ENCODE measurements around the gene RRAGC.

The RRAGC gene, protein sequence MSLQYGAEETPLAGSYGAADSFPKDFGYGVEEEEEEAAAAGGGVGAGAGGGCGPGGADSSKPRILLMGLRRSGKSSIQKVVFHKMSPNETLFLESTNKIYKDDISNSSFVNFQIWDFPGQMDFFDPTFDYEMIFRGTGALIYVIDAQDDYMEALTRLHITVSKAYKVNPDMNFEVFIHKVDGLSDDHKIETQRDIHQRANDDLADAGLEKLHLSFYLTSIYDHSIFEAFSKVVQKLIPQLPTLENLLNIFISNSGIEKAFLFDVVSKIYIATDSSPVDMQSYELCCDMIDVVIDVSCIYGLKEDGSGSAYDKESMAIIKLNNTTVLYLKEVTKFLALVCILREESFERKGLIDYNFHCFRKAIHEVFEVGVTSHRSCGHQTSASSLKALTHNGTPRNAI

DNA sequence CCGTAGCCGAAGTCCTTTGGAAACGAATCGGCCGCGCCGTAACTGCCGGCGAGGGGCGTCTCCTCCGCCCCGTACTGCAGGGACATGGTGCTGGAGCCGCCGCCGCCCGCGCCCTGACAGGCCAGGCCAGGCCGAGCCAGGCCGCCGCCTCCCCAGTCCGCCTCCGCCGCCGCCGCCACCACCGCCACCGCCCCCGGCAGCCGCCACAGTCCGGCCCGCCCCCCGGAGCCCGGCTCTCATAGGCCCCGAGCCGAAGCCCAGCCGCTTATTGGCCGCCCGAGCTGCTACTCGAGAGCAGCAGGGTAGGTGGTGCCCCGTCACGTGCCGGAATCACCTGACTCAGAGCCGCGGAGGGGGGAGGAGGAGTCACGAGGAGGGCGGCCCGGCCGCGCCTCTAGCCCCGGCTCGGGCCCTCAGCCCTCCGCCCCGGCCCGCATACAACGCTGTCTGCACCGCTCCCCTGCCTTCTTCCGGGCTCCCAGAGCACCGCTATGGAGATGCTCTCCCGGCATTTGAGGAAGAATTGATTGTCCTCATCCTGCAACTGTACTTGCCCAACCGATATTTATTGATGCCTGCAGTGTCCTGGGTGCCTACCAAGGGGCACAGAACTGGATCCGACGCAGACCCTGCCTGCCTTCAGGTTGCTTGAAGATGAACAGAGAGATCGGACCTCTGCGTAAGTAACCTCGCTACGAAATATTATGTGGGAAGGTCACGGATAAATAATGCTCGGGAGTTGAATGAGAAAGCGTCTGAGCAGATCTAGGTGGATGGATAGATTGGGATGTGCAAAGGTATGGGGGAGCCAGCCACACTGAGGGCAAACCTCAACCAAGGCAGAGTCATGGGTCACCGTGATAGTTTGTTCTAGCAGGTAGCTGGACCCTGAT lies at the start of gene RRAGC:
Gene RRAGC, minus strand, starts transcription at position 212 of the 893 bp plus-strand sequence. Its CDS starts 126 bp downstream, at position 86.
- DNase-seq, result peak; percentile 80 to 88

DNA sequence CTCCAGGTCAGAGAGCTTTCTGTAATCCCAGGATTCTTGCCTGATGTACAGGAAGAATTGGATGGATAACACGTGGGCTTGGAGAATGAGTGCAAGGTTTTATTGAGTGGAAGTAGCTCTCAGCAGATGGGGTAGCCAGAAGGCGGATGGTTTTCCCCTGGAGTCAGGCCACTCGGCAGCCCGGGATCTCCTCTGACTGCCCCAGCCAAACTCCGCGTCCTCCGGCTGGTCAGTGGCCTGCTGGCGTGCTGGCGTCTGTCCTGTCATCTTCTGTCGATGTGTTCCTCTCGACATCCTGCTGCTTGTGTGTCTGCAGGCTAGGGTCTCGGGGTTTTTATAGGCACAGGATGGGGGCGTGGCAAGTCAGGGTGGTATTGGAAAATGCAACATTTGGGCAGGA lies 49.2 kb upstream of the RRAGC start:
- no peak for DNase-seq

DNA sequence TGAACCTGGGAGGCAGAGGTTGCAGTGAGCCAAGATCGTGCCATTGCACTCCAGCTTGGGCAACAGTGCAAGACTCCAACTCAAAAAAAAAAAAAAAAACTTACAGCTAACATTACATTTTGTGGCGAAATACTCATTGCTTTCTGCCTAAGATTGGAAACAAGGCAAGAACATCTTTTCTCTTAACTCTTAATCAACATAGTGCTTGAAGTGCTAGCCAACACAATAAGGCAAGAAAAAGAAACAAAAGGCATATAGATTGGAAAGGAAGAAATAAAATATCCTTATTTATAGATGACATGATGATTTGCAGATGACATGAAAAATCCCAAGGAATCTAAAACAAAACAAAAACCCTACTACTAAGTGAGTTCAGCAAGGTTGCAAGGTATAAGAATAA lies 46.4 kb upstream of the RRAGC start:
- DNase-seq, result no peak

DNA sequence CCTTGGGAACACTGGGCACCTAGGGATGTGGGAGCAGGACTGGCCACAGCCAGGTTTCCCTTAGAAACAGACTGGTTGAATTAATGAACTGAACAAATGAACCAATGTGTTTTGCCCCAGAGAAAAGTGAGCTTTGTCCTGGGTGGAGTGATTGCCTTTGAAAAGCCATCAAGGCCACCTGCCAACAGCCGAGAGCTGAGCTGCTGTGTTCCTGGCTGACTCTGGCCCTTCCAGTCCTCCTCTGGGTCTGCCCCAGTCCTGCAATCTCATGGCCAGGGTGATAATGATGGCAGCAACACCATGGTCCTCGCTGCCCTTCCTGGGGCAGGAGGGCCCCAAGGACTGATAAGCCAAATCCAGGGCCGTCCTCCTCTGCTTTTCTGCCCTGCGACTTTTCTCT lies 40.0 kb upstream of the RRAGC start:
- DNase-seq, result no peak

DNA sequence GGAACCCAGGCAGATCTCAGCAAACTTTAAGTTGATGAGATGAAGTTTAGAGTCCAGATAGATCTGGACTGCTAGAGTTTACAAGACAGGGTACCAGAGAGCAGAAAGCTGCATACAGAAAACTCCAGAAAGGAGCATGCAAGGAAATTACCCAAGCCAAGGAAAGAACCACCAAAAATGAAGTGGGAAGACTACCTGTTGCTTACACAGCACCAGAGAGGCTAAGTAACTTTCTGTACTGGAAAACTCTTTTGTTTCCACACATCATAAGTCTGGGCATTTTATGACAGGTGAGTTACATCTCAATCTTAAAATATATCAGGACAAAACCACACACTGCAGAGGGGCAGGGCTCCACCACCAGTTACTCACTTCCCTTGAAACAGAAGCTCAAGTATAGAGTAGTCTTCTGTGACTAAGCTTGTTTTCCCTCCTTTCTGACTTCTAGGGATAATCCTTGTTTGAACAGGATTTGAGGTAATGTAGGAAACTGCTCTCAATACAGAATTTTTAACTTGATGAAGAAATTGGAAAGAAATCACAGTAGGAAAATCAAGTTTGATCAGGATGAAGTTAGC lies 39.2 kb upstream of the RRAGC start:
- DNase-seq, result no peak

DNA sequence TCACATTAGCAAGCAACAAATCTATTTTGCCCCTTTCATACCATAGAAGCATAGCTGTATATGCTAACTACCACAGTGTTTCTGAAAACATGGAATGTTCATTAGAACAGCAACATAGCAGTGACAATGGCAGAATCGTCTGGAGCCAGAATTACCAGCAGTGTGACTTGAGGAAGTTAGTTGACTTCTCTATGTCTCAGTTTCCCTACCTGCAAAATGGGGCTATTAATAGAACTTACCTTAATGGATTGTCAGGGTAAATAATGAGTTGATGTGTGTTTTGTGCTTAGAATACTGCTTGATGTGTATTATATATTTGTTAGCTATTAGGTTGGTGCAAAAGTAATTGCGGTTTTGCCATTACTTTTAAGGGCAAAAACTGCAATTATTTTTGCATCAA lies 36.6 kb upstream of the RRAGC start:
- no peak for DNase-seq

DNA sequence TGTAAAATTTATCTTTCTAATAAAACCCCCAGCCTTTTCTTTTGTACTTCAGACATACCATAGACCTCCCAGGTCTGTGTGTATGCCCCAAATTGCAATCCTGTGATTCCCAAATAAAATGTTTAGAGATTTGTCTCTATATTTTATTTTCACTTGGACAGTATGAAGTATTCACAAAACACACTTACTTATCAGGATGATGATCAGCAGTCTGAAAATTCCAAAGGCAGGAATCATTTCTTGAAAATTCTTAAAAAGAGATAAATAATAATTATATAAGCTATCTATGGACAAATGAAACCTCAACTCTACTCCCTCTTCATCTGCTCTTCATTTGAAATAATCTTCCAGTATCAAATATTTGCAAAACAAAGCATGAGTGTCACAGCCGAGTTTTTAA lies 33.4 kb upstream of the RRAGC start:
- no peak for DNase-seq

DNA sequence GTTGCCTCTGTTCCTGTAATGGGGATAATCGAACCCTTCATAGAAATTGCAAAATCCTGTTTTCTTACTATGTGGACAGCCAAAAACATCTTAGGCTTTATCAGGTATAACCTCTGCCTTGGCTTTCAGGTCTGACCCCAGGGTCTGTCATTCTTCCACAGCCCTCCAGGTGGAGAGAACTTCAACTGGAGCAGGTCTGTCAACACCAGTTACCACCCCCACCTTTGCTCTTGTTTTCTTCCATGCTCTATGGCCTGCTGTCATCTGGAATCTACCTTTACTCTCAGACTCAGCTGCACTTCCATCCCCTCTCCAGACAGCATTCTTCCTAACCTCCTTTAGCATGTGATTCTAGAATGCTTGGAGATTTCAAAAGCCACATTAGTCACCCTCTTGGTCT lies 32.2 kb upstream of the RRAGC start:
- no peak for DNase-seq

DNA sequence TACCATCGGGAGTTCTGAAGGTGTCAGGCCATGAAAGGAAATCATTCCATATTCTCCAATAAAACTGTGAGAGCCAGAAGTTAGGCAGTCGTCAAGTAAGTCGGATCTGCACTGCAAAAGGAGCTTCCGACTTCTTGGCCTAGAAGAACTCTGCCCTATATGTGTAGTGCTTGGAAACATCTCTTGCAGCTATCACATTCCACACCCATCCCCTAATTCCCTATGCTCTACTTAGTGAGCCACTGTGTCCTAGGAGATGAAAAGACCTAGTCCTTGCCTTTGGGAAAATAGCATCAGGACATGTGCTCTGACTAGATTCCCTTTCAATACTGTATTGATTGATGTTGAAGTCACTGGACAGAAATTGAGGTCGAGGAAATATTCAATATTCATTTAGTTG lies 30.0 kb upstream of the RRAGC start:
- no peak for DNase-seq

DNA sequence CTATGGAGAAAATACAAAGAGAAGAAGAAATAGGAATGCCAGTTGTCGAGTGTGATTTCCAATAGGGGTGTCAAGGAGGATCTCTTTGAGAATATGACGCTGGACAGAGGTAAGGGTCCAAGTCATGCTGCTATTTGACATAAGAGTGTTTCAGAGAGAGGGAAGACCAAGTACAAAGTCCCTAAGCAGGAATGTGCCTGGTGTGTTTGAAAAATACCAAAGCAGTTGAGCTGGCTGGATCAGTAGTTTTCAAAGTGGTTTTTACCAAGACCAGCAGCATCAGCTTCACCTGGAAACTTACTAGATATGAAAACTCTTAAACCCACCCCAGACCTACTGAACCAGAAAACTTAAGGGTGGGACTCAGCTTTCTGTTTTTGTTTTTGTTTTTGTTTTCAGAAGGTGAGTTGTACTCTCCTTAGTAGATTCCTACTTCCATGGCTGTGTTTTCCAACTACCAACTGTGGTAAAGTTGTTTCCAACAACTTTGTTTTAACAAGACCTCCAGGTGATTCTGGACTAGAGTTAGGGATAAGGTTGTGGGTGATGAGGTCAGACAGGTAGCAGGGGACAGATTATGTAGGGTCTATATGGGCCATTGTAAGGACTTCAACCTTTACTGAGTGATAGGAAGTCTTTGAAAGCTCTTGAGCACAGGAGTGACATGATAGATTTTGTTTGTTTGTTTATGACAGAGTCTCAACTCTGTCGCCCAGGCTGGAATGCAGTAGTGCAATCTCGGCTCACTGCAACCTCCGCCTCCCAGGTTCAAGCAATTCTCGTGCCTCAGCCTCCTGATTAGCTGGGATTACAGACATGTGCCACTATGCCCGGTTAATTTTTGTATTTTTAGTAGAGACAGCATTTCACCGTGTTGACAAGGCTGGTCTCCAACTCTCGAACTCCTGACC lies 29.1 kb upstream of the RRAGC start:
- DNase-seq, result no peak

DNA sequence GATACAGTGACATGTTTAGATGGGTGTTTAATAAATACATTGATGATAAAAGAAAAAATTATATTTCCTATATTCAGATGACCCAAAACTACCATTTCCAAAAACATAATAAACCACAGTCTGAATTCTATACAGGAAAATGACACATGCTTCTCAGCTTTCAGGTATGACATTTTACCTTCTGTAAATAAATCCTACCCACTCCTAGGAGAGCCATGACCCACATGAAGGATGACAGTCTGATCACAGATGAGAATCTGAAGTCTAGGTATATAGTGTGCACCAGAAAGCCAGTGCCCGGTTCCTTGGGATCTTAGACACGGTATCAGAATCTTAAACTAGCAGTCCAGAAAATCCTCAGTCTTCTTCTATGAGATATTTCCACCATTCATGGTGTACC lies 25.5 kb upstream of the RRAGC start:
- no peak for DNase-seq

DNA sequence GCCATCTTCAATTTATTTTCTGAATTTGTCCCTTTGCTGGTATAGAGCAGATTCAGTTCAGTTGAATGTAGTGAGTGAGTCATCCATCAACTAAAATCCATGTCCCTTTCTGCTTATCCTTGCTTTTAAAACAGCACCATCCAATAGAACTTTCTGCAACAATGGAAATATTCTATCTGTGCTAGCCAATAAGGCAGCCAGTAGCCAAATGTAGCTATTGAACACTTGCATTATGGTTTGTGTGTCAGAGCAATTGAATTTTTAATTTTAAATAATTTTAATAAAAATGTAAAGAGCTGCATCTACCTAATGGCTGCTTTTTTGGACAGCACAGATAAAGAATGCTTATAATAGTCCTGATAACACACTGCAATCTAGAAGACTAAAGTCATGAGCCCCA lies 21.9 kb upstream of the RRAGC start, which contains the start of gene GJA9:
Gene GJA9, minus strand, starts transcription at position 101 of the 400 bp plus-strand sequence. CDS start 5,489 bp downstream, outside the sequence.
- DNase-seq, result no peak

DNA sequence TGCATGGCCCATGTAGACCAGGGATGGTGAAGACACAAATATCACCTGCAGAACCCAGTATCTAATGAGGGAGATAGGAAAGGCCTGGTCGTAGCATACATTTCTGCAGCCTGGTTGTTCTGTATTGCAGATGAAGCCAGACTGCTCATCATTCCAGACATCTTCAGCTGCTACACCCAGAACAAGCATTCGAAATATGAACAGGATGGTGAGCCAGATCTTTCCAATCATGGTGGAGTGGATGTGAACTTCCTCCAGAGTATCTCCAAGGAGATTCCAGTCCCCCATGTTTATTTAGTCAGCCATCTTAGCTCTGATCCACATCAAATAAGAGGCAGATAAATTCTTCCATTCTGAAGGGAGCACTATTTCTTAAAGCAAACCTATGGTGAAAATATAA lies 16.2 kb upstream of the RRAGC start:
- no peak for DNase-seq

DNA sequence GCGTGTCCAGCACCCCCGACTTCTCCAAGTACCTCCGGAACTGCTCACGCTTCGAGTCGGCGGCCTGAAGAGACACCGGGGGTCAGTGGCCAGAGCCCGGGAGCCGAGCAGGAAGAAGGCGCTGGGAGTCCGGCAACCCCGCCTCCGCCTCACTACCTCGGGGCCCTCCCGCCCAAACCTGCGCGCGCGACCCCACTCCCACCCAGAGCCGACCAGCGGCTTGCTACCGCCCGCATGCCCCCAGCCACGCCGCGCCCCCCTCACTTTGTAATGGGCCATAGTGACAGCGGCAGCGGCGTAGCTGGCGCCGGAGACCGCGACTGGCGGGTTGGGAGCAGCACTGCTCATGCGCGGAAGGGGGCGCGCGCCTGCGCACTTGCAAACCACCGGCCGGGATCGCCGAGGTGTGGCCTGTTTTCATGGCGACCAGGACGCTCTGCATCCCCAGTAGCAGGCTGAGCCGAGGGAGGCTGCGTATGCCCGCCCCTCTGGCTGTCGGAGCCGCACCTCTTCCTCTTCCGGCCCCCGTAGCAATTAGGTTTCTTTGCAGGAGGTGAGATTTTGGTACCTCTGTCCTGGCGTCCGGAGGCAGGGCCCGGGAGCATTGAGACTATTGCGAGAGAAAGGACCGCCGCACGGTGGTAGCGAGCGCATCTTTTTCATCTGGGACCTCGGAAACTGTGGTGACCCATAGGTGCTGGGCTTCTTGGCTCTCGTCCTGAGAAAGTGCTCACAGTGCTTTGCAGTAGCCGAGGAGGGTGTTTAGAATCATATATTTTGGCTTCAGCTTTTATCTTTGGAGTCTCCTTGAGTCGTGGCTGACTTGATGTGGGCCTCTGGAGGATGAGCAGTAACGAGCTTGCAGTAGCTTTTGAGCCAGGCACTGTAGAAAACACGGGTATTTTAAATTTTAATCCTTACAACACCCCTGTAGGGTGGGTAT lies 13.7 kb upstream of the RRAGC start, which contains the start of gene MYCBP:
Gene MYCBP, minus strand, starts transcription at position 322 of the 943 bp plus-strand sequence. Its CDS starts 43 bp downstream, at position 279.
- DNase-seq, result peak; percentile 54 to 90

DNA sequence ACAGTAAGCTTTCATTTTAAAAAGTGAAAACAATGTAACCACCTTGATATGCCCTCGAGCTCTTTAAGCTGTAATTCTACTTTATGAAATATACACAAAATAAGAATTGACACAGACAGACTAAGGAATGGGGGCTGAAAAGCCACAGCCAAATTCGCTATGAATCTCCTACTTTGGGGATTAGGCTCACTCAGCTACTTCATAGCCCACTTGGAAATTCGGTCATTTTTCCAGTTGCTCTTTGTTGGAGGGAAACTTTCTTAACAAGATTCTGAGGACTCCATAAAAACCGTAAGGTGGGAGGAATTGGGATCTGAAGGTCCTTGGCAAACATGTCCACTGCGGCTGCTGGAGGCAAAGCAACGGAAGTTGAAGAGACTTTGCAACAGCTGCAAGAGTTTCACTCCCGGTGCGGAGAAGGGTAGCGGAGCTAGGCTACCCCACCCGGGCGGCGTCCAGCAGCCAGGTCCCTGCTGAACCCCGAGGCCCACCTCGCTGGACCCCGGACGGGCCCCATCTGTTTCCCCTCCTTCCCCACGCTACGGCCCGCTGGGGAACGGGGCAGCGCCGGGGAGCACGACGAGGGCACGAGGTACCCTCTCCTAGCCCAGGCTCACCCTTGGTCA lies 12.9 kb upstream of the RRAGC start:
- no peak for DNase-seq

DNA sequence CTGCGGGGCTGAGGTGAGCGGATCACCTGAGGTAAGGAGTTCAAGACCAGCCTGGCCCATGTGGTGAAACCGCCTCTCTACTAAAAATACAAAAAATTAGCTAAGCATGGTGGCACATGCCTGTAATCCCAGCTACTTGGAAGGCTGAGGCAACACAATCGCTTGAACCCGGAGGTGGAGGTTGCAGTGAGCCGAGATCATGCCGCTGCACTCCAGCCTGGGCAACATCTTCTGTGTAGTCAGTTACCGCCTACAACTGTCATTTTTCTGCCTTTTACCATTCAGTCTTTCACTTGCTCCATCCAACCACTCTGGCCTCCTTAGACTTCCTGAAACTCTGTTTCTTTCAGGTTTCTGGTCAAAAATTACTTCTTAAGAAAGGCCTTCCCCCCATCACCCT lies 11.4 kb upstream of the RRAGC start:
- no peak for DNase-seq

DNA sequence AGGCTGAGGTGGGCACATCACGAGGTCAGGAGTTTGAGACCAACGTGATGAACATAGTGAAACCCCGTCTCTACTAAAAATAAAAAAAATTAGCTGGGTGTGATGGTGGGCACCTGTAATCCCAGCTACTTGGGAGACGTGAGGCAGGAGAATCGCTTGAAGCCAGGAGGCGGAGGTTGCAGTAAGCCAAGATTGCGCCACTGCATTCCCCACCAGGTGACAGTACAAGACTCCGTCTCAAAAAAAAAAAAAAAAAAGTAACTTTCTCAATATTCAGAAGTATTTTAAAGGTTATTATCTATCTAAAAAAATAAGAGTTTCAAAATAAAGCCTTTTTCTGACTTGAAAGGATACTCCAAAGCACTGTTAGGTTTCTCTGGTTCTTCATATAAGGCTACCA lies 7.6 kb upstream of the RRAGC start:
- no peak for DNase-seq

DNA sequence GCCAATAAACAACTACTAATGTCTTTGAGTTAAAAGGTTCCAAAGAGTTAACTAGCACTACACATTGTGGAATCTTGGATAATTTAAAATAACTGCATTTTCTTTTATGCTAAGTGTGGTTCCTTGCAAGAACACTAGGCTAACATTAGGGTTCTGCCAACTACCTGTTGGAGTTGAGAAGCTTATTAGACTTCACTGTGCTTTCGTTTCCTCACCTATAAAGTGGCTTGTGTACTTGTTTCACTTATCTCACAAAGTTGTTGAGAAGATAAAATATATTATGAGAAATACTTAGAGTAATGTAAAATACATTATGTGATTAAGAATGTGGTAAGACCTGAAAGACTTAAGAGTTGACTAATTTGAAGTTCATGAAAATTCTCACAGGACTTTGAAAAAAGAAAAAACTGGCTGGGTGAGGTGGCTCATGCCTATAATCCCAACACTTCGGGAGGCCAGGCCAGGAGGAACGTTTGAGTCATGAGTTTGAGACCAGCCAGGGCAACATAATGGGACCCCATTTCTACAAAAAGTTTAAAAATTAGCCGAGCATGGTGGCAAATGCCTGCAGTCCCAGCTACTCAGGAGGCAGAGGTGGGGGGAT lies 5.6 kb upstream of the RRAGC start:
- no peak for DNase-seq

DNA sequence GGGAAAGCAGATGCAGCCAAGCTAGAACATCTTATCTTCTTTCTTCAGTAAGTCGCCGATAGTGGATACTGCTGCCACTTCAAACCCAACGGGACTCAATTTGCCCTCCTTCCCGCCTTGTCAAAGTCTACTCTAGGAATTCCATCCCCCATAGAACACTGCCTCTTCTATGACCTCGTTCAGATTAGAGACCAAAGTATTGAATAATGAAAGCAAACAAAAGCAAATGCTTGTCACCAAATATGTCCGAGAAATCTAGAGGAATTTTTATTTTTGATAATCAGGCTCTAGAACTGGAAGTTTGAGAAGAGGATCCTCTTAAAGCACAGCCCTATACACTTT lies 853 bp upstream of the RRAGC start:
- no peak for DNase-seq

DNA sequence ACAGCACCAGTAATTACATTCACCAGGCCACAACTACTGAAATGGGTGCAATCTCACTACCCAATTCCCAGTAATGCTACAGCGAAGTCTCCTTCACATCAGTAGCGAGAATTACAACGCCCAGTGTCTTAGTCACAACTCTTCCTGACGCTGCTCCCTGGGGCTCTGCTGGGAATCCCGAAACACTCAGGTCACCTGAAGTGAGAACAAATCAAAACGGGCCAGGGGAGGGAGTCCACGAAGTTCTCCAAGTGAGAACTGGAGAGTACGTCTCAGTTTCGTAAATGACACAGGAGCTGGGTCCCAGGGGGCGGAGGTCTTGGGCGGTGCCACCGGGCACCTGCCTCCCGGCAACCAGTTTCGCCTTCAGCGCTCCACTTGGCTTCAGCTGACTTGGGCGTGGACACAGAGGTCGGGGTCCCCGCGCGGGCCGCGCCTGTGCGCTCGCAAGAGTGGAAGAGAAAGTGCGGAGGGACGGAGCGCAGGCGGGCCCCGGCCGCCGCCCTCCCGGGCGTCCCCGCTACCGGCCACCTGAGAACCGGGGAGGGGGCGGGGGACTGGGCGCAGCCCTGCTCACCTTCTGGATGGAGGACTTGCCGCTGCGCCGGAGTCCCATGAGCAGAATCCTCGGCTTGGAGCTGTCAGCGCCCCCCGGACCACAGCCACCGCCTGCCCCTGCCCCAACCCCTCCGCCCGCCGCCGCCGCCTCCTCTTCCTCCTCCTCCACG lies 575 bp downstream of the RRAGC start:
- peak in 1 of 2 experiments; percentile 19 for DNase-seq
